NCI-H187 treated with DMSO at 0.1 percent for 48 hours (cell line): Measurements from ENCODE around the gene DNAH2.

Source experiments
- DNase-seq: peaks from one replicate; lab custom pipeline; 2025; lab: John Stamatoyannopoulos, UW

Gene DNAH2

GRCh38 chr17:7721612-7722011 lies 4.1 kb downstream of the DNAH2 start:
- no peak for DNase-seq

GRCh38 chr17:7727886-7728285 lies 10.3 kb downstream of the DNAH2 start:
- DNase-seq: no peak

- no peak for DNase-seq
These were observed 12.3 kb downstream of the DNAH2 start for GRCh38 chr17:7729816-7730215.

GRCh38 chr17:7732981-7733539 lies 15.5 kb downstream of the DNAH2 start:
- no peak for DNase-seq

GRCh38 chr17:7737601-7738000 lies 20.1 kb downstream of the DNAH2 start:
- DNase-seq: no peak

- DNase-seq: no peak
These were observed 22.2 kb downstream of the DNAH2 start for GRCh38 chr17:7739746-7740145.

- no peak for DNase-seq
These were observed 23.0 kb downstream of the DNAH2 start for GRCh38 chr17:7740481-7741001.

GRCh38 chr17:7742729-7743128 lies 25.2 kb downstream of the DNAH2 start:
- no peak for DNase-seq

GRCh38 chr17:7744416-7744815 lies 26.9 kb downstream of the DNAH2 start:
- DNase-seq: no peak

GRCh38 chr17:7745748-7746470 lies 28.4 kb downstream of the DNAH2 start:
- no peak for DNase-seq

GRCh38 chr17:7747635-7748071 lies 30.1 kb downstream of the DNAH2 start:
- no peak for DNase-seq

- no peak for DNase-seq
These were observed 30.7 kb downstream of the DNAH2 start for GRCh38 chr17:7748076-7748775.

GRCh38 chr17:7750321-7750821 lies 32.8 kb downstream of the DNAH2 start:
- no peak for DNase-seq

- DNase-seq: no peak
These were observed 37.1 kb downstream of the DNAH2 start for GRCh38 chr17:7754656-7755055.

- no peak for DNase-seq
These were observed 37.7 kb downstream of the DNAH2 start for GRCh38 chr17:7755095-7755890.

GRCh38 chr17:7756968-7757367 lies 39.4 kb downstream of the DNAH2 start:
- DNase-seq: no peak

GRCh38 chr17:7763919-7764318 lies 46.4 kb downstream of the DNAH2 start:
- DNase-seq: no peak

GRCh38 chr17:7767004-7767403 lies 49.5 kb downstream of the DNAH2 start:
- no peak for DNase-seq

- no peak for DNase-seq
These were observed 50.0 kb downstream of the DNAH2 start for GRCh38 chr17:7767405-7768021.

- DNase-seq: no peak
These were observed 52.3 kb downstream of the DNAH2 start for GRCh38 chr17:7769854-7770253.

- no peak for DNase-seq
These were observed 56.5 kb downstream of the DNAH2 start for GRCh38 chr17:7774055-7774521.
